Islet of Langerhans (tissue), 1 donor: Measurements from ENCODE around the gene RAD51B.

Experiments used
- FAIRE-seq: peaks from one replicate; lab custom pipeline; 2011; peaks lifted over from hg19 to GRCh38; lab: Jason Lieb, UNC

The RAD51B gene

GRCh38 chr14:68305738-68306137 is 486.2 kb downstream of the RAD51B start:
- FAIRE-seq, result no peak

DNA sequence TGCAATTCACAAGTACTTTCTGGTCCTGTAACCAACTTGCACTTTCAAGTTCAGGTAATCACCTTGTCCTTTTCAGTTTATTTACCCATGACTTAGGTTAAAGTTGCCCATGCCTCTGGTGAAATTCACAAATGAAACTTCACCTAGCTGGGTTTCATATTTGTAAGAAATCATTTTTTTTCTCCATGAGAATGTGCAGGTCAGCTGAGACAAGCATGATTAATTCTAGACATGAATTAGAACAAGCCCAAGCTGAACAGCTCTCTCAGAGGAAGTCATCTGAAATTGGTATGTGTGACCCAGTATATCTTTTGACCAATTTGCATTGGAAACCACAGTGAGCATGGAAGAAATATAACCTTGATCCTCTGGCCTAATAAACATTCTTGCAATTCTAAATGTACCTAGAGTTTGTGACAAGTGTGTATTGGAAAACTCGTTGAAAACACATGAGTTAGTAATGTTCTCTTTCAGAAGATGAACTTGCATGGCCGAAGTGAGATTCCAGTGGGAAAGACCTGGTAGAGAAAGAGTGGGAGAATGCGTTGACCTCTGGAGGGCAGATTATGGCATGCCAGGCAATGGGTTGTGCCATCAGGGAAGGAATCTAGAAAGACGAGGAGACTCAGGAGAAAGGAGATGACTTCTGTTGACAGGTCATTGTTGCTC is 486.8 kb downstream of the RAD51B start:
- FAIRE-seq, result no peak

GRCh38 chr14:68306934-68307789 is 487.6 kb downstream of the RAD51B start:
- FAIRE-seq, result peak; percentile 38

DNA sequence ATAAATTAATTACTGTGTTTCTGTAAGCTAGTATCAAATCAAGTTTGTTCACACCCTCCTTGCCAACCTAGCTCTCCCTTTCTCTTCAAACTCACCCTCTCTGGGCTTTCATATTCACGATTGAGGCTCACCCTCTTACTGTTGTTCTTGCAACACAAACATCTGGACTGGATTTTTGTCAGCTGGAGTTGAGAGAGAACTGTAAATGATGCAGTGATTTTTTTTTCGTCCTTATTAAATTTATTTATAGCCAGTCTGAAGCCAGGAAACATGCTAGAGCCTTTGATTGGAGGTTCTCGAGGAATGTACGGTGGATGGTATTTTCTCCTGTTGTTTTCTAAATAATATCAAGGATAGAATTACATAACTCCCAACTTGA is 488.2 kb downstream of the RAD51B start:
- no peak for FAIRE-seq

DNA sequence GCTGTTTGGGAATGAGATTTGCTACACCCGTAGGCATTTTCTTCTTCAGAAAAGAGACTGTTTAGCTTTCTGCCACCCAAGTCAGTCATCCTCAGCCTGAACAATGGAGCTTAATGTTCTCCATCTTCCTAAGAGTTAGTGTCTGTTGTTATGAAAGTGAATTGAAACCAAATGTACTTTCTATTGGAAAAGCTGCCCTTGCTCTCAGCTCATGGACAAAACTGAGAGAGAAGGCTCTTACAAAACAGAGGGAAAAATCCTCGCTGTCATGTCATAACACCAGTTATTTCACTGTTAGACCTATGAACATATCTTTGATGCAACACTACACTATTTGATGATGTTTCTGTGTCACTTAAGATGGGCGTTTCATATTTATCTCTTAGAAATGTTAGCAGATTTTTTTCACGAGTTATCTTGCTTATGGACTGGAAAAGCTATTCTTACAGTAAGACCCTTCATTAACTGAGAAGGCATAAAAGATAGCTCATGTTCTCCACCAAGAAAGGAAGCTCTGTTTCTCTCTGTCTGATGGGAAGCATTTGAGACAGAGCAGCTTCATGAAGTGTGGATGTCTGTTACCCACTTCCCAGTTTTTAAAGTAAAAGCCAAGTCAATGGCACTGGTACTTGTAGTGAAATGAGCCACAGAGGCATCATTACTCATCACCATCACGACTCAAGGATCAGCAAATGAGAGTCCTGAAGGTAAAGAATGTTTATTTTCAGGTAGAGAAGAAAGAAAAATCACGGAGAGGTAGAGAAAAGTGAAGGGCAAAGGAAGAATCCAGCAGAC is 489.3 kb downstream of the RAD51B start:
- no peak for FAIRE-seq

- no peak for FAIRE-seq
These were observed 490.0 kb downstream of the RAD51B start for GRCh38 chr14:68309616-68310015.

GRCh38 chr14:68312300-68312699 is 492.7 kb downstream of the RAD51B start:
- no peak for FAIRE-seq

- no peak for FAIRE-seq
These were observed 493.5 kb downstream of the RAD51B start for GRCh38 chr14:68312884-68313610.

DNA sequence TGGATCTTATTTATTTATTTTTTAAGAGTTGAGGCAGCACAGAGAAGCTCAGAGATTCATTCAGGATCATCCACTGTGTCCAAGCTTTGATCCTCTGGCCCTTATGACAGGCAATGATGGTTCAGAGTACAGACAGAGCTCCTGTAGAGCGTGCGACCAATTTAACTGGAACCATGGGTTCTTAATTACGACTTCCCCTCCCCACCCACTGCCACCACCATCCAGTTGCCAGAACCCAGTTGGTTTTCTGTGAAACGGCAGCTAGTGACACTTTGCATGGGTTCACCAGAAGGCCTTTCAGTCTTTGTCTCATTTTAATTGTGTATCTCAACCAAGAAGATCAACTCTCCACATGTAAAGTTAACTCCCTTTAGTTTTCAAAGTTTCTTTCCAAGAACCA is 495.1 kb downstream of the RAD51B start:
- FAIRE-seq, result no peak

DNA sequence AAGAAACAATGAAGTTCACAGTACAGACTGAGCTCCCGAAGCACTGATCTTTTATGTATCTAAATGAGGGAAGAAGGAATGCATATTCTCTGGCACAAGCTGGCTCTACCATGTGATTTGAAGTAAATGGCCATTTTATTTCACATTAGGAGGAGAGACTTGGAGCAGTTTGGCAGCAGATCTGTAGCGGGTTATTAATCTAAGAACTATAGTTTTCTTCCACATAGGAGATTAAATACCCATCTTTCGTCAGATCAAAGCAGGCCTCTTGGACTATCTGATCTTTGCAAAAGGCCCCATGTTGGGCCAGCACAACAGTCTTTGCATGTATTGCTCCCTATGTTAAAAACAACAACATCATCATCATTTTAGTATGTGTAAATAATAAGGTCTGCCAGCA is 495.5 kb downstream of the RAD51B start:
- FAIRE-seq, result no peak

GRCh38 chr14:68316078-68316868 is 496.7 kb downstream of the RAD51B start:
- no peak for FAIRE-seq

DNA sequence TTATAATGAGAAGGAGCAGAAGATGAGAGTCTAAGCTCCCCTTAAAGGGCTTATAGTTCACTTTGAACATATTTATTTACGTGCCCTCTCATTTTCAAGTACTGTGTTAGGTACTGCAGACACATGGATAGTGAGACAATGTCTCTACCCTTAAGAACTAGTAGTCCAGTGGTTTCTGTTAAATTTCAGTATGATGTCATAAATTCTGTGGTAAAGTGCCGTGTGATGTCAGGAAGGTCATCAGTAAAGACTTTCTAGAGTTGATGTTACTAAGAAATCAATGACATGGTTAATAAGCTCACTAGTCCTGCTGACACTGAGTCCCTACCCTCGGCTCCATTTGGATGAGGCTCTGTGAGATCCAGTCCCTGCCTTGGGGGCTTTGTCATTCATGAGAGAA is 497.7 kb downstream of the RAD51B start:
- FAIRE-seq, result no peak

DNA sequence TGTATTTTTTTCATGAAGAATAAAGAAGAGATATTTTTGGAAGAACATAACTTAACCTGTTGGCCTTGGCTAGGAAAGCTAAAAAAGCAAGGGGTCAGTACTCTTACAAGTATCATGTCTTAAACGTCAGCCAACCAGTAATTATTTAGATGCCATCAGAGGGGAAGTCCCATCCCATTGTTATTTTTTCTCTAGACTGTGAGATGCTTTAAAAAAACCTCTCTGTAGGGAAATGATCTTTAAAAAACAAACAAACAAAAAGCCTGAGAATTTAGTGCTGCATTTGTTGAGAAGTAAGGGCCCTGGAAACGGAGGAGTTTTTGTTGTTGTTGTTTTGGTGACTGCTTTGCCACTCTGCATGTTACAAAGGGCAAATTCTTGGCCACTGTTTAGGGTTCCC is 499.2 kb downstream of the RAD51B start:
- FAIRE-seq, result no peak

- no peak for FAIRE-seq
These were observed 500.9 kb downstream of the RAD51B start for GRCh38 chr14:68320495-68320894.

DNA sequence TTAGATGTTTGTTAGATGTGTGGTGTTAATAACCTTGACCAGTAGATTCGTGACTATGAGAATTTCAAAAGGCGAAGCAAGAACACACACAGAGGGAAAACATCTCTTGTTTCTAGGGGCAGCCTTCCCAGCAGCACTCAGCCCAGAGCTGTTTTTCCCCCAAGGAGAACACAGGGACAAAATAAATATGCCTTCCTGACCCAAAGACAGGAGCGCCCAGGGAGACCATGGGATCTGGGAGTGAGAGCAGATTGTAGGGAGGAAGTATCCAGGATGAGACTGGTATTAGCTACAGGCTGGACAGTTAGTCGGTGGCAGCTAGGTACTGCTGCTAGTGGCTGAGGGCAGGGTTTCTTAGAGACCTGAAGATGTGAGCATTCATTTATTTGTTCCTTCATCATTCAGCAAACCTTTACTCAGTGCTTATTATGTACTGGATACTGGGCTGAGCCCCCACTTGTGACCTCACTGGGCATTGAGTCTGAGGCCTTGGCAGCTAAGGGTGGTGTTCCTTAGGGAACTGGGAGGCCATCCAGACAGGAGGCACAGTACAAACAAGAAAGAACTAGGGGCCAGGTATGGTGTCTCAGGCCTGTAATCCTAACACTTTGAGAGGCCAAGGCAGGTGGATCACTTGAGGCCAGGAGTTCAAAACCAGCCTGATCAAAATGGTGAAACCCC is 503.5 kb downstream of the RAD51B start:
- FAIRE-seq, result no peak

DNA sequence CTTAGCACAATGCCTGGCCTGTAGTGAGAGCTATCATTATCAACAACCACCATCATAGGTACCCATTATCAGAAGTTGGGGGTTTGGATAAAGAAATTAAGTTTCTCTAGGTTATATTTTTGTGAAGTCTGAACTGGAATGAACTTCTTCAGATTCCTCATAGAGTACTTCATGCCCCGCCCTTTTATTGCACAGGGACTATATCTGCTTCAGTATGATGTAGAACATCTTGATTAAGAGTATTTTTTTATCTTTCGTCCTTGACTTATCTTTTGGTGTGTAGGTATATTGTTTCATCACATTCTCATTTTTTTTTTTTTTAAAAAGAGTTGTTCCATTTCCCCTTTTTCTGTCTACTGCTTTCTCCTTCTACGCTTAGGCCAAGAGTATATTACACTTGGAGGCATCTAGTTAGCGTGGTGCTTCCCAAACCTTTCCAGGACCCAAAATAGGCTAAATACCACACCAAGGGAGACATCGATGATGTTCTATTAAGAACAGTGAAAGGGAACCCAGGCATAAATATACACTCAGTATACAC is 505.8 kb downstream of the RAD51B start:
- FAIRE-seq, result no peak

DNA sequence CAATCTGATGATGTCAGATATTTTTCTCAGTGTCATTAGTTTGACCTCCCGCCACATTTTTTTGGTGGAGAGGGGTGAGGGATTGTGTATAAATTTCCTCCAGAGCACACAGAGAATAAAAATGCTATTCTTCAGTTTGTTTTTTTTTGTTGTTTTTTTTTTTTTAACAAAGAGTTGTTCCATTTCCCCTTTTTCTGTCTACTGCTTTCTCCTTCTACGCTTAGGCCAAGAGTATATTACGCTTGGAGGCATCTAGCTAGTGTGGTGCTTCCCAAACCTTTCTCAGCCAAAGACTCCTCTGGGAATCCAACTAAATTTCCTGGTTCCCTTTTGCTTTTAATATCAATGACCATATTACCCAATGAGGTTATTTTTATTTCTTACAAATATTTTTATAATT is 507.7 kb downstream of the RAD51B start:
- no peak for FAIRE-seq

DNA sequence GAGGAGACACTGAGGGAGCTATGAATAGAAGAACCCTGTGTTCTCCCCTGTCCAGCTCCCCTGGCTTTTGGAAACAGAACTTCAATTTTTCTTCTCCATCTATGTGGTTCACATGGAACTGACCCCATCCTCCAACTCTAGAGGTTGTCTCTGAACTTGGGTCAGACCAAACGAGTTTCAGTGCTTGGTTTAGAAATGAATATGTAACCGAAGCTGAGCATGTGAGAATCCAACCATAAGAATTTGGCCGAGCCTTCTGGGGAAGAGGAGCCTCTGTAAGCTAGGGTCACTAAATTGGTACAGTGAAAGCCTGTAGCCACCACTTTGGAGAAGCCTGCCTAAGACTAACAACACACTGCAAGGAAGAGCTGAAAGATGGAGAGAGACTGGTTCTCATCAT is 508.9 kb downstream of the RAD51B start:
- FAIRE-seq, result no peak

DNA sequence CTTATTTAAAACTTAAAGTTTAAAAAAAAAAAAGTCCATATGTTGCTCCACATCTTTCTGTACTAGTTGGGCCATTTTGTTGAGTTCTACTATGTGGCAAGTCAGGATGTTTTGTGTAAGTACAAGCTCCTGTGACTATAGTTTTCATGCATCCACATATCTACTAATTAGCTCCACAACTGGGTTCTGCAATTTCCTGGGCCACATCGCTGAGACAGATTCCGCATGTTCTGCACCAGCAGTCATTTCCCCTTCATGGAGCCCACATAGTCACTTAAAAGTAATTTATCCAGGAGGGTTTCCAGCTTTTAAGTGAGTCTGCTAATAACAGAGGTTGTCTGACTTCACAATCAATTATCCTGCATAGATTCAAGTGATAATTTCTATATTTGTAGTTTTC is 511.8 kb downstream of the RAD51B start:
- FAIRE-seq, result no peak

DNA sequence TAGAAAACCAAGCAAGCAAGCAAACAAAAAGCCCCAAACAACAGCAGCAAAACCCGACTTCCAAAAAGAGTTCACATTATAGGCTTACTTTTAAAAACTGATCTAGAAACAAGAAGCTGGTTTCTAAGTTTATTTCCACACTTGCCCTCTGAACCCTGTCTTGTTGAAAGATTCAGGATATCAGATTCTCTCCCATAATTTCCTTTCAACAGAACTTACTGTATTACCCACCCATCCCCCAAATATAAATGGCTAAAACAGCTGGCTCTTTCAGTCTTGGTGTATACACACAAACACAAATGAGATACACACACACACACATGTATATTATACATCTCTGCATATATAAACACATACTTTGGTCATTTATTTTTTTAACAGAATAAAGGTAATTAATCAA is 512.4 kb downstream of the RAD51B start:
- no peak for FAIRE-seq

DNA sequence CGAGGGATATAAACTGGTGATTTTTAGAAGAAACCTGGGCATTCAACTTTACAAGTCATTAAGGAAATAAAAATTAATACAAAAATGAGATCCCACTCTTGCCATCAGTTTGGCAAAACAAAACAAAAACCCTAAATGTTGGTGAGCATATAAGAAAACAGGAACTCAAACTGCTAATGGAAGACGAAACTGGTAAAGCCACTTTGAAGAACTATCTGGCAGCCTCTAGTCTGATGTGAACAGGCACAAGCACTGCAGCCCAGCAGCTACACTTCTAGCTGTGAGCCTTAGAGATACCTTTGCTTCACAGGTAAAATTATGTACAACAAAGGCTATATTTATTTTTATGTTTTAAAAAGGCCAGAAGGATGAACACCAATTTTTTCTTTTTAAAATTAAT is 513.7 kb downstream of the RAD51B start:
- no peak for FAIRE-seq
